GM18907 (cell line): ENCODE results near the gene ASPDH.

ENCODE experiments used
- ATAC-seq: cut with Tn5 transposase; IDR thresholded peaks from one replicate; pipeline ENCODE4 v1.9.1; 2021; ENCODE audit warnings: mild to moderate bottlenecking, moderate library complexity; ENCODE audit not compliant: unreplicated experiment

The ASPDH gene

GRCh38 chr19:50516456-50516855 is 2.7 kb upstream of the ASPDH start:
- no peak for ATAC-seq

DNA sequence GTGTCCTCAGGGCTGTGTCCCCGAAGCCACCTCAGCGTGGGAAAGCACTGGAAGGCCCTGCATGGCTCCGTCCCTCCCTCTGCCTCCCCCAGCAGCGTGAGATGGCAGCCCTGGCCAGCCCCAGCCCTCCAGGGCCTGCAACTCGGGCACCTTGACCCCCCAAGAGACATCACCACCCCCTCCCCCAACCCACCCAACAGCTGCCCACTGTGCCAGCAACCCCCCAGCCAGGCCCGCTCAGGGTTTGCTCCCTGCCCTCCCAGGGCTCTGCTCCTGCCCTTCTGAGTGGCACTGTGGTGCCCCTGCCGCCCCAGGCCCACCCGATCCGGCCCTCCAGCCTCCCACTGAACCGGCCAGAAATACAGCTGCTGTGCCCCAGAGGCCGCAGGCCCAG is 1.5 kb upstream of the ASPDH start:
- ATAC-seq, result no peak

DNA sequence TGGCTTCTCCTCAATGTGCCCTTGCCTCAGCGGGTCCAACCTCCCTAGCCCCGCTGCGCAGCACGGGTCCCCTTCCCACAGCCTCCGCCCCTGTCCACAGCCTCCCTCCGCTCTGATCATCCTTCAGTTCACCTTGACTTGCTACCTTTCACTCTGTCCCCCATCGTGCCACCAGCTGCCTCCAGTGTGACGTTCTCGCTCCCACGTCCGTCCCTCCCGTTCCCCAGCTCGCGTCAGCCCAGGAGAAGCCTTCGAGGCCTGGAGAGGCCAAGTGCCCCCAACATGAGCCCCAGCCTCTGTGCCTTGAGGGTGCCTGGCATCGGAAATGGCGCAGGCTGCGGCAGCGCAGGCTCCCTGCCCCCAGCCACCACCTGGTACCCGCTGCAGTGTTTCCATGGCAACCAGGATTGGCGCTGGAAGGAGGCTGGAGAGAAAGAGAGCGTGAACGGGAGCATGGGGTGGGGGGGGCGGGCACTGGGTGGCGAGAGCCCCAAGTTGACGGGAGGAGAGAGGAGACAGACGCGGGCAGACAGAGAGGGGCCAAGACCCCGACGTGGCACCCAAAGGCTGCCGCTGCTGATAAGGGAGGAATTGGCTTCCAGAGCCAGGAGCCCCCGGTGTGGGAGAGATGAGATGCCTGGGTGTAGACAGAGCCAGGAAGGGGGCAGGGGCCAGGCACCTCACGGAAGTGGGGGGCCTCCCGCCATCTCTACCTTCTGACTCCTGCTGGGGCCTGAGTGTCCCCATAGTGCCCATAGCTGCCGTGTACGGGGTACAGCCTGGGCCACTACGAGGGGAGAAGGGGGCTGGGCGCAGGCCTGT is 844 bp upstream of the ASPDH start:
- no peak for ATAC-seq

DNA sequence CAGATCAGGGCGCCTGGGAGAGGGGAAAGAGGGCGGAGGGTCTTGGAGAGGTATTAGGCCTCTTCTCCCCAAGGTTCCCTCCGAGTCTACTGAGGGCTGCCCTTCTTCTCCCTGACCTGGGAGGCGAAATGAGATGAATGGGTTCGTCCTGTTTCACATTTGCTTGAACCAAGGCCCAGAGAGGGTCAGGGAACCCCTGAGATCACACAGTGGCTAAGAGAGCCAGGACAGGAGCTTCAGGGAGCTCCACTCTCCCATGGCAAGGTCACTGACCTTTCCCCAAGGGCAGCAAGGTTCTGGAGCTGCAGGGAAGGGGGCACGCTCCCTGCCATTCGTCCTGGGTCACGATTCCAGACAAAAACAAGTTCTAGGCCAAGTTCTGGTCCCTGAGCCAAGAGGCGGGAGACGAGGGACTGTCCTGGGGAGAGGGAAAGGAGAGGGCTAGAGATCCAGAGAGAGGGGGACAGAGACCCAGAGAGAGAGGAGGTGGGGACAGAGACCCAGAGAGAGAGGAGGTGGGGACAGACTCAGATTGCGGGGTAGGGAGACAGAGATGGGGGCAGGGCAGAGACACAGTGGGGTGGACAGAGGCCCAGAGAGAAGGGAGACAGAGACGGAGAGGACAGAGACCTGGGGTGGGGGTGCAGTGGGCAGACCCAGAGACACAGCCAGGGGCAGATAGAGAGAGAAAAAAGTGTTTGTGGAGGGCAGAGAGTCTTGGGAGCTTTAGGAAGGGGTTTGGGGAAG is 541 bp downstream of the ASPDH start:
- ATAC-seq, result no peak

DNA sequence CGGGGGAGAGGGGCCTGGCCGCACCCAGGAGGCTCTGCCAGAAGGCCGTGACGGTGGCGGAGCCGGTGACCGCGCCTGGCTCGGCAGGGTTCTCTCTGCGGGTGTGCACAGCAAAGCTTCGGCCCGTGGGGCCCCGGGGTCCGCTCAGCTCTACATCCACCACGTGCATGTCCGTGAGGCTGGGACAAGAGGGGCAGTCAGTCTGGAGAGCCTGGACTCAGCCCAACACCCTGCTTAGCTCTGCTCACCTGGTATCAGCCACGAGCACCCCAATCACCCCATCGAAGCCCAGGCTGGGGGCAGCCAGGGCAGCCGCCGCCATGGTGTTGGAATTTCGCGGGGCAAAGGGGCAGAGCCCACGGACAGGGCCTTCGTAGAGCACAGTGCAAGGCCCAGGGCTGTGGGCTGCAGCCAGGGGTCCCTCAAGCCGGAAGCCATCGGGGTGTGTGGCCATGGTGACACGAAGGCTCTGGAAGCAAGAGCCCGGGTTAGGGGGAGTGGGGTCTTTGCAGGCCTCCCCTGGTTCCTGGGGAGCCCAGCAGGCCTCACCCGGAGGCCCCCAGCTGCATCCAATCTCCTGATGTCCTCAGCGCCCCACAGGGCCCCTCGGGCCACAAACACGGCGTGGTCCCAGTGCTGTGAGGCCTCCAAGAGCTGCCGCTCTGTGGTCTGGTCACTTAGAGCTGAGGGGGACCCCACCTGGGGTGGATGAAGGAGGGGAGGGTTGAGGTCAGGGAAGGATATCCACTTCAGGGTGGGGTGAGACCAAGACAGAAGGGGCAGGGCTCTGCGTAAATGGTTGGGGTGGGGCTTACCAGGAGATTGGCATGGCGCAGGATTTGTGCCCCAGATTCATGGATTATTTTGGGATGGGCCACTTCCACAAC is 1.4 kb downstream of the ASPDH start:
- no peak for ATAC-seq

GRCh38 chr19:50511069-50511822 is 2.5 kb downstream of the ASPDH start, which contains the start of gene JOSD2:
Gene JOSD2 (minus strand): TSS chr19:50511191. CDS start chr19:50510431, 760 bp downstream.
- peak; percentile 85 for ATAC-seq

DNA sequence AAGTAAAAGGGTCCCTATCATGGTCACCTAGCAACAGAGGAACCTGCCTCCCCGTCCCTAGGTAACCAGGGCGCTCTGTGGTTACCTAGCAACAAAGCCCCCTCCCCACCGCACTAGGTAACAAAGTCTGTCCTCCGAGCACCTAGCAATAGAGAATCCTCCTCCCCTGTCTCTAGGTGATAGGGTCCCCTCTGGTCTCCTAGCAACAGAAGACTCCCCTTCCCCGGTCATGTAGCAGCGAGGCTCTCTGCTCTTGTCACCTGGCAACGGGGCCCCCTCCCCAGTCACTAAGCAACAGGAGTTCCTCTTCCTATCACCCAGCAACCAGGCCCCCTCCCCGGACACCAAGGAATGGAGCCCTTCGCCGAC is 3.0 kb downstream of the ASPDH start:
- ATAC-seq, result no peak

DNA sequence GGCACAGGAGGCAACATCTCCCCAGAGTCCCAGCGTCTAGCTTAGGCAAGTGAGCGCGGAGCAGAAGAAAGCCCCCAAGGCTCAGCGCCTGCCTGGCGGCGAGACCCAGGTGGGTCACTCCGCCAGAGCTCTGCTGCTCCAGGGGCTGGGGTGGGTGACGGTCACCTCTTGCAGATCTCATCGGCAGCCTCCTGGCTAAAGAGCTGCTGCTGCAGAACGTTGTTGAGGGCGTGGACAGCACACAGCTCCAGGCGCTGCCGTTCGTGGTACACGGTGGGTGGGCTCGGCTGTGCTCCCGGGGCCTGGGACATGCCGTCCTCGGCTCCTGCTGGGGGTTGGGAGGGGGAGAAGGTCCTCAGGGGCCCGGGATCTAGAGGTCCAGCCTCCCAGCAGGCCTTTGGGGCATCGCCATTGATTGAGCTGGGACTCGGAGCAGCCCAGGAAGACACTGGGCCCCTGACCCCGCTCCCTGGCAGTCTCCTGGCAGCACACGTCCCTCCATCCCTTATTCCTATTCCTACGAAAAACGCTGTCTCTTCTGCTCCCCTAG is 3.5 kb downstream of the ASPDH start:
- no peak for ATAC-seq

- no peak for ATAC-seq
Observed at GRCh38 chr19:50509366-50509765, 4.3 kb downstream of the ASPDH start.

DNA sequence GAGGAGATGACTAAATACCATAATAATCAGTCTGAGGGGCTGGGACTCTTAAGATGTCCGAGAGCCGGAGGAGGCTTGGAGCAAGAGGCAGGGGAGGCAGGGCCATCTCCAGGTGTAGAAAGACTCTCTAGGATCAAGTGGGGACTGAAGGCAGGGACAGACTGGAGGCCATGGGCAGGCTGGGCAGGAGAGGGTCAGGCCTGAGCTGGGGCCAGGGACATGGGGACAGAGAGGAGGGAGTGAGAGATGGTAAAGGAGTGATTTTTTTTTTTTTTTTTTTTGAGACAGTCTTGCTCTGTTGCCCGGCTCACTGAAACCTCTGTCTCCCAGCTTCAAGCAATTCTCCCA is 4.9 kb downstream of the ASPDH start:
- ATAC-seq, result no peak

DNA sequence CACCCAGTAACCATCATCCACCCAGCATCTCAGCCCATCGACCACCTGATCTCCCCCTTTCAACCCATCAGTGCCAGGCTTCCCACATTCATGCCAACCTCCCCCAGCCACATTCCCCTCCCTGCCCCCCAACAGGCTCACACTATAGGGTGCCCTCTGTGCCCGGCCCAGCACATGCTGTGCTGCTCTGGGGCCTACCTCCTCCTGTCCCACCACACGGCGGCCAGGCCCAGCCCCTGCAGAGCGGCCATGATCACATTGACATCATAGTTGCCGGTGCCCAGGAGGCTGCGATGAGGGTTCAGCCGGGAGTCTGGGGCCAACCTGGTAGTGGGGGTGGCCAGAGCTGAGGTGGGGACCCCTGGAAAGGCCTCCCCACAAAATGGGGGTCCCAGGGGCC is 6.3 kb downstream of the ASPDH start:
- ATAC-seq, result no peak

DNA sequence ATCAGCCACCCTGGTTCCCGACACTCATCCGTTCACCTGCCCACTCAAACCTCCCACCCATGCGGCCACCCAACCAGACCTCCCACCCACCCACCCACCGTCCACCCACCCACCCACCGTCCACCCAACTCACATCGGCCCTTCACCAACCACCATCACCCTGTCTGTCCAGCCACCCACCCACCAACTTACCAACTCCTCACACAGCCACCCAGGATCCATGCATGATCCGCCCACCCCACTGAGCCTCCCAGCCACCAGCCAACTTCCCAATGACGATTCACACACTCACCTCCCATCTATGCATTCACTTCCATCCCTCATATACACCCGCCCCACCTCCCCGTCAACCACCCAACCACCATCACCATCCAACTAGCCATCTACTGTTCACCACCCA is 7.0 kb downstream of the ASPDH start:
- no peak for ATAC-seq

- no peak for ATAC-seq
Observed at GRCh38 chr19:50505856-50506611, 7.7 kb downstream of the ASPDH start.

DNA sequence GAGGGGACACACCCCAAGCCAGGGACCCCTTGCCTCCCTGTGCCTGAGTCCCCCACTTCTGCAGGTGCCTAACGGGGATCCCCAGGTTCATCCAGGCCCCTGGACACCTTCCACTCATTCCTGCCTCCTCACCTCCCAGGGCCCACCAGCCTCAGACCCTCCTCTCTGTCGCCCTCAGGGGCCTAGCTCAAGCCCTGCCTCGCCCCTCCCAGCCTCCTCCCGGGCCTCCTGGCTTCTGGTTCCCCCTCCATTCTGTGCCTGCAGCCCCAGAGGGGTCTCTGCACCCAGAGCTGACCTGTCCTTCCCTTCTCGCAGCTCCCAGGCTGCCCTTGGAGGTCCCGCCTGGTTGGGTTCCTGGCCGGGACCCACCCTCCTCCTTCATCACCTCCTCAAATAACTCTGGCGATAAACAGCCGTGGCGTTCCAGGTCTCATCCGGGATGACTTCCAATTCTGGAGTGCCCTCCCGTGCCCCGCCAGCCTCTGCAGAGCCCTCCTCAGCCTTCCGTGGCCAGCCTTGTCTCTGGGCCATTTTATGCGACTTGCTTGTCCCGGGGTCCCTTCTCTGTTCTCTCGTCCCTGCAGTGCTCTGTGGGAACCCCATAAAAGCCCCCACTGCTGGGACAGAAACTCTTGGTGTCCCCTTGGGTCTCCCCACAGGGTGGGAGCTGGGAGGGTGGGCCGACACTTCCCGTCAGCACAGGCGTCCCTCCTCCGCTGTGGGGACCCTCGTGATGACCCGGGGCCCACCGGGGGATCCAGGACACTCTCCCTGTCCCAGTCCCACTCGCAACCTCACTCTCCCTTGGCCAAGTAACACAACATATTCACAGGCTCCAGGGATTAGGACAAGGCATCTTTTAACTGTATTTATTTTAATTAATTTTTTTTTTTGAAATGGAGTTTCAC is 11.9 kb downstream of the ASPDH start:
- ATAC-seq, result no peak

DNA sequence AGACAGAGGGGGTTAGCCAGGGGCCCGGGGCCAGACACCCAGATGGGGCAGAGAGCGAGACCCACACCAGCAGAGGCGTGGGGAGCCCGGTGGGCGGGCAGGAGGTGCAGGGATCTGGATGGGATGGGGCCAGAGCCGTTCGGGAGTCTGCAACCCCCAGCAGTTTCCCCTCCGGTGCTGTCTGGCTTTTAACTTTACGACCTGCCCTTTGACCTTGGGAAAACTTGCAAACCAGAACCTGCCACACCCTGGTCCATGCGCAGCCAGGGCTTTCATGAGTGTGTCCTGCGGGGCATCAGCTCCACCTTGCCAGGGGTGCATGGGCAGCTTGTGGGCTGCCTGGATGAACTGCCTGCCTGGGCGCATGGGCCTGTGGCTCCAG is 12.5 kb downstream of the ASPDH start:
- no peak for ATAC-seq

DNA sequence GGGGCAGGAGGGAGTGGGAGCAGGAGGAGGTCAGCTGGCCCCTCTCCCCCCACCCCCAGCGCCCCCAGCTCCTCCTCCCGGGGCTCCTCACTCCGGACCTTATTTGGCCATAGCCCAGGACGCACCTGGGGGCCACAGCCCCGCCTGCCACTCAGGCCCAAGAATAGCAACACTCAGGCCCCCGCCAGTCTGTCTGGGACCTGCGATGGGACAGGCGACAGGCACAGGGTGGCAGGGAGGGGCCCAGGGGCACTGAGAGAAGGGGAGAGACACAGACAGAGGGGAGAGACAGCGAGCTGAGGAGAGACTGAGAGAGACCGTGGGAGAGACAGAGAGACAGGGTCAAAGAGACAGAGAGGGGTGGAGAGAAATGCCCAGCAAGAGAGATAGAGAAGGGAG is 13.0 kb downstream of the ASPDH start:
- no peak for ATAC-seq

DNA sequence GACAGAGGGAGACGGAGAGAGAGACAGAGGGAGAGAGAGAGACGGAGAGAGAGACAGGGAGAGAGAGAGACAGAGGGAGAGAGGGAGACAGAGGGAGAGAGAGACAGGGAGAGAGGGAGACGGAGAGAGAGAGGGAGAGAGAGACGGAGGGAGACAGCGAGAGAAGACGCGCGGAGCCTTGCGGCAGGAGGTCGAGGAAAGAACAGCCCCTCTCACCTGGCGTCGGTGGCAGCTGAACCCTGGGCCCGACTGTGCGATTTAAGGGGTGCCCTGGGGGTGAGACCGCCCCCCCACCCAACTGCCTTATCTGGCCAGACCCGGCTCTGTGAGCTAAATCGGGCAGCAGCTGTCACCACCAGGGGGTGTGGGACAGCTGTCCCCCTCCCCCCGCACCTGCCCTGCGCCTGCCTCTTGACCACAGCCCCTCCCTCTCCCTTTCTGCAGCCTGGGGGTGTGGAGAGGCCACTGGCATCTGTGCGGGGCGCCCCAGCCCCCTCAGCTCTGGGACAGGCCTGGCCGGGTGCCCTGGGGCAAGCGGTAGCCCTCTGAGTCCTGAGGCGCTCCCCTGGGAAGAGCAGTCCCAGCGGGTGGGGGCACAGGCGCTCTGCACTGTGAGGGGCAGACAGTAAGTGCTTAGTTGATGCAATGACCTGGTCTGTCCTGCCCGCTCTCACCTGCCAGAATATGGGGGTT is 13.5 kb downstream of the ASPDH start:
- no peak for ATAC-seq
